HG02759 (cell line): ENCODE data around the gene UCK2.
A peak's percentile ranks its signal among the peaks of the same experiment; 100 is the strongest.

Source experiments
- ATAC-seq: cut with Tn5 transposase; IDR thresholded peaks from one replicate; pipeline ENCODE4 v1.9.1; 2021; ENCODE audit warnings: mild to moderate bottlenecking, moderate library complexity; ENCODE audit not compliant: unreplicated experiment

UCK2 gene

GRCh38 chr1:165897326-165898303 lies 70.2 kb downstream of the UCK2 start:
- no peak for ATAC-seq

GRCh38 chr1:165898837-165899236 lies 71.4 kb downstream of the UCK2 start:
- ATAC-seq: no peak

- ATAC-seq: no peak
These were observed 72.1 kb downstream of the UCK2 start for GRCh38 chr1:165899461-165899941.

- ATAC-seq: no peak
These were observed 73.4 kb downstream of the UCK2 start for GRCh38 chr1:165900576-165901380.

- no peak for ATAC-seq
These were observed 75.2 kb downstream of the UCK2 start for GRCh38 chr1:165902565-165902964.

GRCh38 chr1:165903672-165904071 lies 76.3 kb downstream of the UCK2 start:
- no peak for ATAC-seq

GRCh38 chr1:165904948-165905347 lies 77.5 kb downstream of the UCK2 start:
- no peak for ATAC-seq

- no peak for ATAC-seq
These were observed 78.4 kb downstream of the UCK2 start for GRCh38 chr1:165905853-165906252.

GRCh38 chr1:165907256-165907857 lies 79.9 kb downstream of the UCK2 start:
- ATAC-seq: no peak

GRCh38 chr1:165910764-165911421 lies 83.5 kb downstream of the UCK2 start:
- no peak for ATAC-seq

GRCh38 chr1:165911609-165912281 lies 84.3 kb downstream of the UCK2 start:
- no peak for ATAC-seq

GRCh38 chr1:165912638-165913037 lies 85.2 kb downstream of the UCK2 start:
- no peak for ATAC-seq

GRCh38 chr1:165914136-165914798 lies 86.9 kb downstream of the UCK2 start:
- peak; percentile 84 for ATAC-seq

- no peak for ATAC-seq
These were observed 88.1 kb downstream of the UCK2 start for GRCh38 chr1:165915480-165915879.

GRCh38 chr1:165915932-165916348 lies 88.5 kb downstream of the UCK2 start:
- ATAC-seq: no peak

- no peak for ATAC-seq
These were observed 89.8 kb downstream of the UCK2 start for GRCh38 chr1:165917166-165917565.

GRCh38 chr1:165924117-165924516 lies 96.7 kb downstream of the UCK2 start:
- no peak for ATAC-seq

- ATAC-seq: no peak
These were observed 98.2 kb downstream of the UCK2 start for GRCh38 chr1:165925498-165926079.

GRCh38 chr1:165927169-165927568 lies 99.8 kb downstream of the UCK2 start:
- peak; percentile 62 for ATAC-seq
